HepG2 (cell line): ENCODE measurements around the gene INSIG2. TPM values are rescaled to one million over a fixed set of nuclear protein-coding genes. Genes with fewer than 3 reads are reported as not detected.
A peak's percentile ranks its signal among the peaks of the same experiment; 100 is the strongest.

Source experiments
- ATAC-seq: fragments of 200-7000 bp; cut with Tn5 transposase; 3 replicates; pipeline ENCODE4 v1.9.1; 2020; ENCODE audit warnings: mild to moderate bottlenecking, moderate library complexity
- BruUV-seq: library from RNA; stranded (reverse); fragments of 400-500 nt; replicated peaks from 2 replicates; lab custom pipeline; 2021; lab: Mats Ljungman, UMichigan
- CTCF ChIA-PET: fragments of 300-600 bp; formaldehyde crosslinking; extraction: SDS; loops from one replicate; lab custom pipeline; 2021; ENCODE audit warnings: low total read pairs, inconsistent platforms, low intra/inter-chr PET ratio; lab: Yijun Ruan, JAX
- POLR2A ChIA-PET: fragments of 350-600 bp; sonication (Branson Sonifier 250); formaldehyde crosslinking; loops from one replicate; lab custom pipeline; 2020; ENCODE audit warnings: antibody characterized with exemption, inconsistent platforms; lab: Yijun Ruan, JAX
- DNase-seq: peaks from one replicate; pipeline ENCODE4 v3.0.0-alpha.2; 2015; ENCODE audit warnings: low spot score
- FAIRE-seq: peaks from 3 replicates; lab custom pipeline; 2011; peaks lifted over from hg19 to GRCh38; lab: Jason Lieb, UNC
- H2AFZ ChIP-seq: one replicate; pipeline ENCODE4 v1.6.1; 2011; ENCODE audit warnings: low read length, inconsistent platforms
- H3K27ac ChIP-seq: fragments of 300-600 bp; 3 replicates; pipeline ENCODE4 v1.8.0; 2011; ENCODE audit warnings: mixed run types, mild to moderate bottlenecking, mixed read lengths, low read length, inconsistent platforms; ENCODE audit not compliant: insufficient read depth; ENCODE audit errors: extremely low read length
- H3K27me3 ChIP-seq, 2 experiments: fragments of 200-600 bp in 1 of 2; 2 replicates in 1 of 2; 3 replicates in 1 of 2; pipeline versions ENCODE4 v1.6.0 to v1.8.0; 2011; ENCODE audit warnings: low read length in 2 of 2, mild to moderate bottlenecking in 2 of 2, moderate library complexity in 2 of 2, inconsistent platforms in 1 of 2; ENCODE audit not compliant: insufficient read depth in 2 of 2, control insufficient read depth in 1 of 2
- H3K36me3 ChIP-seq, 2 experiments: fragments of 200-600 bp in 1 of 2; replicated peaks in 1 of 2; 2 replicates in 1 of 2; 3 replicates in 1 of 2; pipeline versions ENCODE4 v1.5.1 to v1.8.0; 2011; ENCODE audit warnings: low read length in 2 of 2, inconsistent platforms in 1 of 2; ENCODE audit not compliant: insufficient read depth in 2 of 2, control insufficient read depth in 1 of 2
- H3K4me1 ChIP-seq: 2 replicates; pipeline ENCODE4 v1.5.1; 2012; ENCODE audit warnings: low read length, inconsistent platforms; ENCODE audit not compliant: insufficient read depth
- H3K4me2 ChIP-seq: 2 replicates; pipeline ENCODE4 v1.6.0; 2011; ENCODE audit warnings: low read depth, low read length, inconsistent platforms
- H3K4me3 ChIP-seq, 3 experiments: fragments of 200-600 bp in 1 of 3; sonication (generic), shearing (Covaris generic) in 1 of 3; replicated peaks in 1 of 3; 2 replicates each; pipeline ENCODE4 v1.5.1; 2011 to 2016; ENCODE audit warnings: low read length in 3 of 3, inconsistent platforms in 2 of 3, low read depth in 2 of 3, mild to moderate bottlenecking in 2 of 3, control low read depth in 1 of 3, mixed read lengths in 1 of 3; ENCODE audit not compliant: insufficient read depth in 1 of 3
- H3K79me2 ChIP-seq: one replicate; pipeline ENCODE4 v1.6.1; 2011; ENCODE audit warnings: low read length, inconsistent platforms; ENCODE audit not compliant: insufficient read depth
- H3K9ac ChIP-seq: 2 replicates; pipeline ENCODE4 v1.6.0; 2011; ENCODE audit warnings: mild to moderate bottlenecking, low read depth, low read length, inconsistent platforms; ENCODE audit not compliant: insufficient read depth
- H3K9me3 ChIP-seq: 2 replicates; pipeline ENCODE4 v1.5.1; 2012; ENCODE audit warnings: mild to moderate bottlenecking, low read length
- H4K20me1 ChIP-seq: 2 replicates; pipeline ENCODE4 v1.6.0; 2011; ENCODE audit warnings: inconsistent platforms, mild to moderate bottlenecking, low read length, moderate library complexity; ENCODE audit not compliant: insufficient read depth
- BATF2 ChIP-seq: sonication (generic); formaldehyde crosslinking; IDR thresholded peaks from 2 replicates; pipeline ENCODE4 v1.8.0; 2022; ENCODE audit warnings: mild to moderate bottlenecking, missing genetic modification reagents, moderate library complexity
- JUN ChIP-seq: sonication (generic); formaldehyde crosslinking; IDR thresholded peaks from 2 replicates; pipeline ENCODE4 v1.4.0; 2020; ENCODE audit warnings: mild to moderate bottlenecking, missing genetic modification reagents
- SKIL ChIP-seq: sonication (generic); formaldehyde crosslinking; IDR thresholded peaks from 2 replicates; pipeline ENCODE4 v1.8.0; 2022; ENCODE audit warnings: missing genetic modification reagents, mild to moderate bottlenecking, moderate library complexity, borderline replicate concordance
- SOX13 ChIP-seq, 3 experiments: fragments of 450-650 bp in 1 of 3; sonication (generic) in 1 of 3; formaldehyde crosslinking in 1 of 3; IDR thresholded peaks in 2 of 3; conservative IDR thresholded peaks in 1 of 3; 2 replicates each; pipeline versions ENCODE4 v1.5.0 to v1.6.1; 2016 to 2020; ENCODE audit warnings: antibody characterized with exemption in 1 of 3, mild to moderate bottlenecking in 1 of 3, missing compliant biosample characterization in 1 of 3, missing genetic modification reagents in 1 of 3, moderate library complexity in 1 of 3
- THAP11 ChIP-seq: IDR thresholded peaks from 2 replicates; pipeline ENCODE4 v1.6.1; 2016; ENCODE audit warnings: missing biosample characterization, missing genetic modification reagents
- WIZ ChIP-seq: sonication (generic); formaldehyde crosslinking; IDR thresholded peaks from 2 replicates; pipeline ENCODE4 v1.5.1; 2020; ENCODE audit warnings: mild to moderate bottlenecking, missing genetic modification reagents
- ZMAT5 ChIP-seq: sonication (generic); formaldehyde crosslinking; IDR thresholded peaks from 2 replicates; pipeline ENCODE4 v1.5.0; 2020; ENCODE audit warnings: mild to moderate bottlenecking, low read depth, missing genetic modification reagents, borderline replicate concordance
- ZMYM3 ChIP-seq: sonication (generic); formaldehyde crosslinking; IDR thresholded peaks from 2 replicates; pipeline ENCODE4 v1.5.1; 2020; ENCODE audit warnings: mild to moderate bottlenecking, missing genetic modification reagents
- ZNF556 ChIP-seq: sonication (generic); formaldehyde crosslinking; IDR thresholded peaks from 2 replicates; pipeline ENCODE4 v1.4.0; 2020; ENCODE audit warnings: mild to moderate bottlenecking, missing genetic modification reagents, borderline replicate concordance
- ZNF768 ChIP-seq: sonication (generic); formaldehyde crosslinking; IDR thresholded peaks from 2 replicates; pipeline ENCODE4 v1.4.0; 2020; ENCODE audit warnings: missing genetic modification reagents
- WGBS: methylation state at CpG from one replicate; pipeline ENCODE4 v1.1.6; 2017; ENCODE audit warnings: low lambda C conversion rate; 5-methylcytosine and 5-hydroxymethylcytosine counted together
- in situ Hi-C: cut with HindIII; loops from 2 replicates; pipeline ENCODE4 v1.10.0; 2017; ENCODE audit warnings: low pct_unique_long_range_greater_than_20kb; ENCODE audit not compliant: extremely low pct_ligation_motif_present
- intact Hi-C: fragments of 100-400 bp; cut with micrococcal nuclease; formaldehyde crosslinking; loops from one replicate; pipeline ENCODE4 v1.10.0; 2022; ENCODE audit not compliant: unreplicated experiment
- polyA plus RNA-seq, 8 experiments: library from polyadenylated mRNA; depleted of rRNA in 3 of 8; stranded (reverse) in 7 of 8; unstranded in 1 of 8; fragments of >200 nt; fragmentation: Illumina TruSeq in 4 of 8; extraction: Trizol in 4 of 8; gene quantifications; 2 replicates each; pipeline versions ENCODE4 v1.2.1 to v1.2.3, GENCODE V29; 2011 to 2016; ENCODE audit warnings: low read depth in 4 of 8, missing spikeins in 1 of 8, mixed read lengths in 1 of 8; ENCODE audit not compliant: insufficient read depth in 1 of 8
- total RNA-seq, 5 experiments: library from RNA; depleted of rRNA; stranded (reverse); fragments of >200 nt; fragmentation: Illumina TruSeq; extraction: Trizol; gene quantifications; 2 replicates each; pipeline ENCODE4 v1.2.3, GENCODE V29; 2016; ENCODE audit warnings: low read depth in 1 of 5

INSIG2 gene
- total and polyA plus RNA-seq, 2 of the 13 experiments (the other 11 are each of a cell fraction or from before 2014, with no cell fraction given) = 73.5 to 481 TPM

GRCh38 chr2:118048401-118048800 is 39.9 kb upstream of the INSIG2 start (continued):
- TF ChIP-seq SKIL = no peak
- no peak for TF ChIP-seq BATF2 (CRISPR knock-in tag)
- no peak for TF ChIP-seq ZMAT5 (CRISPR knock-in tag)
- no peak for TF ChIP-seq THAP11 (CRISPR knock-in tag)
- no peak for TF ChIP-seq JUN (CRISPR knock-in tag)
- TF ChIP-seq SOX13 (IDR thresholded peaks at IDR 0.05) = no peak
- no peak for TF ChIP-seq SOX13 (CRISPR knock-in tag; conservative IDR thresholded peaks at IDR 0.05 in 1 of 2, IDR thresholded peaks at IDR 0.05 in 1 of 2)
- TF ChIP-seq WIZ = no peak

DNA sequence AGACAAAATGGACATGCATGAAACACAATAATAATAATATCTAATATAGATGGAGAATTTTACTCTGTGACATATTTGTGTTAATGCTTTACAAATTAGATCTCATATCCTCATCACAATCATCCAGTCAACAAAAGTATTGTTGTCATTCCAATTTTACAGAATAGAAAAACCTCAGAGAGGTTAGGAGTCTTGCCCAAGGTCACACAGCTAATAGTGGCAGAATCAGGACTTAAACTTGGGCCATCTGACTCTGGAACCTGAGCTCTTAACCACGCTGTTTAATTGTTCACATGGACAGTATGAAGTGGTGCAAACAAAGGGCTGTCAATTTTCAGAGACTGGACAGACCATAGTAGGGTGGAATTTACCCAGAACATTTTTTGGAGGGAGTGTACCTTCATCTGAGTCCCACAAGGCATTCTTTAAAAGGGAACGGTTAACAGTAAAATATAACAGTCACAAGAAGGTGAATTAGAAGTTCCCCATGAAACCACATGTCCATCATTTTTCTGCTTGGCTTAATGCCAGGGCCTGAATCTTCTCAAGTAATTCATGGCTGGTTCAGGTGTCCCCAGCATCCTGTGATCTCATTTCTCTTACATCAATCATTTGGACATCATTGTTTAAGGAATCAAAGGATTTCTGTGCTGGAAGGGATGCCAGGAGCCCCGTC is 39.0 kb upstream of the INSIG2 start:
- WGBS = 40% methylated on average over 3 of the region's 3 CpGs
- Histone ChIP-seq H2AFZ (no peak overlapping the region), H3K4me1 (peaks cover 18% of the 10 kb centered on the region; the same call in 1 of the 2 replicates), H3K36me3 (no peaks in the 10 kb centered on the region), H3K27me3 (peaks cover 0 to 8% of the 10 kb centered on the region in 2 experiments; a peak in 2 of 5 replicates), H3K9me3 (no peaks in the 10 kb centered on the region), H3K9ac (no peak overlapping the region), H3K4me3 (no peak overlapping the region), H3K79me2 (no peaks in the 10 kb centered on the region), H3K4me2 (no peak overlapping the region), H4K20me1 (no peaks in the 10 kb centered on the region), H3K27ac (no peak overlapping the region)
- intact Hi-C loops (loop anchor here (5.0 kb wide), 3 partner anchors 138 to 813 kb away; no protein-coding TSS in a partner anchor), in situ Hi-C loops (loop anchor here (10.0 kb wide), 1 partner anchor 806 kb away; no protein-coding TSS in a partner anchor)
- POLR2A ChIA-PET = no interaction called here
- DNase-seq = no peak
- no TSS peak for BruUV-seq
- CTCF ChIA-PET = no interaction called here
- no peak for ATAC-seq
- TF ChIP-seq ZNF768 (CRISPR knock-in tag) = peak; percentile 51; the same call in 1 of the 2 replicates
- TF ChIP-seq ZMYM3 = peak; percentile 31; the same call in 1 of the 2 replicates
- TF ChIP-seq ZNF556 (CRISPR knock-in tag) = no peak
- no peak for FAIRE-seq
